Astrocyte of the spinal cord (primary cell): ENCODE results near the gene LEUTX.

Experiments used
- DNase-seq: peaks from one replicate; pipeline ENCODE4 v3.0.0; 2011; ENCODE audit warnings: low read depth, low spot score
- H3K4me3 ChIP-seq: 2 replicates; pipeline ENCODE4 v1.5.1; 2011; ENCODE audit warnings: low read depth, mild to moderate bottlenecking, low read length, moderate library complexity
- in situ Hi-C: cut with HindIII; loops from 2 replicates; pipeline ENCODE4 v1.10.0; 2017; ENCODE audit warnings: low sequenced_read_pairs
- TF ChIP-seq, protein P1 (sequence below): IDR thresholded peaks from 2 replicates; pipeline ENCODE4 v1.5.1; 2012; ENCODE audit warnings: low read depth, mild to moderate bottlenecking, low read length, inconsistent platforms

LEUTX gene, protein sequence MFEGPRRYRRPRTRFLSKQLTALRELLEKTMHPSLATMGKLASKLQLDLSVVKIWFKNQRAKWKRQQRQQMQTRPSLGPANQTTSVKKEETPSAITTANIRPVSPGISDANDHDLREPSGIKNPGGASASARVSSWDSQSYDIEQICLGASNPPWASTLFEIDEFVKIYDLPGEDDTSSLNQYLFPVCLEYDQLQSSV

DNA sequence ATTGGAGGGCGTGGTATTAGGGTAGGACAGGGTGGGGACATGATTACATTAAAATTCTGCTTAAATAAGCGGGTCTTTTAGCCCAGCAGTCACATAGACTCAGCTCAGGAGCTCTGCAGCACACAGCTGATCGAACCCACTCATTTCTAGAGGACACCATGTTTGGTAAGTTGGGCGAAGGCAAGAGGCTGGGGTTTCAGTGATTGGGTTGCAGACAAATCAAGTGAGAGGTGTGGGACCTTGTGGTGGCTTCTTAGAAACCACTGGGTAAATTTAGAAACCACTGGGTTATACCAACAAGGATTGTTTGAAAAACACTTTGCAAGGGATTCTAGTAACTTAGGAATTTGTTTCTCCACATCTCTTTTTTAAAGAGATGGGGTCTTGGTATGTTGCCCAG, at the start of gene LEUTX:
Gene LEUTX (plus strand): TSS at position 92 of the 400 bp plus-strand sequence. CDS start 67 bp downstream, at position 159.
- no peak for DNase-seq
- in situ Hi-C loops, result no loop called here
- no peak within 1 kb of the TSS for H3K4me3 ChIP-seq
- TF ChIP-seq, protein P1, sequence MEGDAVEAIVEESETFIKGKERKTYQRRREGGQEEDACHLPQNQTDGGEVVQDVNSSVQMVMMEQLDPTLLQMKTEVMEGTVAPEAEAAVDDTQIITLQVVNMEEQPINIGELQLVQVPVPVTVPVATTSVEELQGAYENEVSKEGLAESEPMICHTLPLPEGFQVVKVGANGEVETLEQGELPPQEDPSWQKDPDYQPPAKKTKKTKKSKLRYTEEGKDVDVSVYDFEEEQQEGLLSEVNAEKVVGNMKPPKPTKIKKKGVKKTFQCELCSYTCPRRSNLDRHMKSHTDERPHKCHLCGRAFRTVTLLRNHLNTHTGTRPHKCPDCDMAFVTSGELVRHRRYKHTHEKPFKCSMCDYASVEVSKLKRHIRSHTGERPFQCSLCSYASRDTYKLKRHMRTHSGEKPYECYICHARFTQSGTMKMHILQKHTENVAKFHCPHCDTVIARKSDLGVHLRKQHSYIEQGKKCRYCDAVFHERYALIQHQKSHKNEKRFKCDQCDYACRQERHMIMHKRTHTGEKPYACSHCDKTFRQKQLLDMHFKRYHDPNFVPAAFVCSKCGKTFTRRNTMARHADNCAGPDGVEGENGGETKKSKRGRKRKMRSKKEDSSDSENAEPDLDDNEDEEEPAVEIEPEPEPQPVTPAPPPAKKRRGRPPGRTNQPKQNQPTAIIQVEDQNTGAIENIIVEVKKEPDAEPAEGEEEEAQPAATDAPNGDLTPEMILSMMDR, result no peak

DNA sequence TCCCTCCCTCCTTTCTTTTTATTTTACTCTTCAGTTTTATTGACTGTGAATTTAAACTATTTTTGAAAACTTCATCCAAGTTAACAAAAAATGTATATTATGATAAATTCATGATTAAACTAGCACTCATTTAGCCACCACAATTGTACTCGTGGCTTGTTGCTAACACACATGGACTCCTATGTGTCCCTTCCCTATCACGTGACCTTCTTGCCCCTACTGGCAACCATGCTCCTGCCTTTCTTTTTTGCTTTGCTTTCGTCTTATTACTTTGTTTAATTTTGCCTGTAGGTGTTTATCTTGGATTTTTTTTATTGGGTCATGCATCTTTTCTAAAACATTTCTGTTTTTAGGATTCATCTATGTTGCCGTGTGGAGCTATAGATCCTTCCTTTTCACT, 49.1 kb upstream of the LEUTX start:
- H3K4me3 ChIP-seq, result no peak overlapping the region
- TF ChIP-seq, protein P1, result no peak
- no peak for DNase-seq
- in situ Hi-C loops, result no loop called here

DNA sequence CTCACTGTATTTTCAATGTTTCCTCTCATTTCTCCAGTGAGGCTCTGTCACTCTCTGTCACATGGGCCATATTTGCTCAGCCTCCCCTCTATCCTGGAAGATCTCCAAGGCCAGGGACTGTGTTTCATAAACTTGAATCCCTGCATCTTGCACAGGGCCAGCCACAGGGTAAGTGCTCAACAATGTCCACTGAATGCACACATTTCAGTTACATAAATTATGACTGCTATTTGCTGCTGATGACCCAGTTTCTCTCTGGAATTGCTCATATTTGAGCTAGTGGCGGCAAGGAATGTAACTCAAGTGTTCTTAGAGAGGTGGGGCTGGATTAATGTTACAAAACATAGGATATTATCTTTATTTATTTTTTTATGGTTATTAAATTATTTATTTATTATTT, 47.0 kb upstream of the LEUTX start:
- in situ Hi-C loops, result no loop called here

DNA sequence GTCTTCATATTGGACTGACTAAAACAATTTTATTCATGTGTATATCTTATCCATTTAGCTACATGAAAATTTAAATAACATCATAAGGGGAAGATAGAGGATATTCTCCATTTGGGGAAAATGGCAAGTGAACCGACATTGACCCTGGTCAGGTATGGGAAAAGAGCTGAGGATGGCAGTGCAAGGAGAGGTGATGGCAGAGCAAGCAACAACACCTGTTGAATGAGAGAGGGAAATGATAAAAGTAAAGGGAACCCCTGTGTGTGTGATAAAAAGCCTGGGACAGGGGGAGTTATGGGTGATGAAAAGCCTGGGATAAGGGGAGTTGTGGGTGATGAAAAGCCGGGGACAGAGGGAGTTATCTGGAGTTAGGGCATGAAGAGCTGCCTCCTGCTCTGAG, 44.8 kb upstream of the LEUTX start:
- in situ Hi-C loops, result no loop called here

More for the DNA sequence above, 47.0 kb upstream of the LEUTX start:
- no peak for DNase-seq
- H3K4me3 ChIP-seq, result no peak overlapping the region
- TF ChIP-seq, protein P1, result no peak

DNA sequence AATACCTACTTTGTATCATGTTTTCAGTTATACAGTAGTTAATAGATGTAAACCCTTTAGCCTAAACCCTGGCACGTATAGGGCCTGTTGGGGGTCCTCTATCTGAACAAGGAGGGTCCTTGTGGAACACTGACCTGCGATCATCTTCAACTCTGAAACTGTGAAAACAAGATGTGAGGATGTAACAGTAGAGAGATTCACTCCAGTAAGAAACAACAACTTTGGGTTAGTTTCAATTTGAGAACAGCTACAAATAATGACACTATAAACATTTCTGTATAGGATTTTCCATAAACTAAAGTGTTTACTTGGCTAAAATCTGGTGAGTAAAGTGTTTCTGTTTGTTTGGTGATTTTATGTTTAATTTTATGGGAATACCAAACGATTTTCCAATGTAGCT, 43.0 kb upstream of the LEUTX start:
- DNase-seq, result no peak
- TF ChIP-seq, protein P1, result no peak
- in situ Hi-C loops, result no loop called here

More for the DNA sequence above, 44.8 kb upstream of the LEUTX start:
- no peak overlapping the region for H3K4me3 ChIP-seq
- DNase-seq, result no peak
- TF ChIP-seq, protein P1, result no peak

DNA sequence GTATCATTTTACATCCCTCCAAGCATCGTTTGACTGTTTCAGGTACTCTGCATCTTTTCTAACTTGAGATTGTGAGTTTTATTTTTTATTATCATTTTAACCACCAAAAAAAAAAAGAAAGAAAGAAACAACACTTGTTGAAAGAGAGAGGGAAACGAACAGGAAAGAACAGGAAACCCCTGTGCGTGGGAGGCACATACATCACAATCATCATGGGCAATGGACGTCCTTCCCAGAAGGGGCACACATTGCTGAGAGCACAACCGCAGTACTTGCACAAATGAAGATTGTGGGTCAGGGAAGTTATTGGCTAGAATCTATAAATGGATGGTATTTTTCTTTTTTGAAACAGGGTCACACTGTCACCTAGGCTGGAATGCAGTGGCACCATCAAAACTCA, 42.6 kb upstream of the LEUTX start:
- no peak for DNase-seq
- no peak overlapping the region for H3K4me3 ChIP-seq
- TF ChIP-seq, protein P1, result no peak
- in situ Hi-C loops, result no loop called here

More for the DNA sequence above, 43.0 kb upstream of the LEUTX start:
- no peak overlapping the region for H3K4me3 ChIP-seq

DNA sequence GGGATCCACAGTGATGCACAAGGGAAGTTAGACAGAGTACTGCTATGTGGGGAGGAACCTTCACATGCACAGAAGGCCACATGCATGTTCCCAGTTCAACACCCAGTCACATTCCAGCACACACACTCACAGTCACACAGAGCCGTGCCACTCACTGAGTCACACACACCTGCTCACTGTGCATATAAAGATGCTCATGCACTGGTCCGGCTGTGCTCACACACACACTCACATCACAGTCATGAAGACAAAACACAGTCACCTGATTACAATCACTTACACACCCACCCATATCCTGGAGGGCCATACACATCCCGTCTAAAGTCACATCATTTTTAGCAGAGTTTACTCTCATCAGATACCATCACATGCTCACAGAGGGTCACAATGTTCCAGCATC, 41.3 kb upstream of the LEUTX start:
- in situ Hi-C loops, result no loop called here
- no peak for DNase-seq
- TF ChIP-seq, protein P1, result no peak
- no peak overlapping the region for H3K4me3 ChIP-seq
